Erythroblast (primary cell): ENCODE results near the gene CBLN1.

Experiments used
- DNase-seq, 2 experiments: peaks; one replicate each; lab custom pipeline; 2025; lab: John Stamatoyannopoulos, UW
- GATA1 ChIP-seq: IDR thresholded peaks from 2 replicates; pipeline ENCODE4 v1.6.1; 2011; ENCODE audit warnings: low read depth, mild to moderate bottlenecking, control low read depth, low read length, moderate library complexity
- POLR2A ChIP-seq: IDR thresholded peaks from 2 replicates; pipeline ENCODE4 v1.6.1; 2011; ENCODE audit warnings: mild to moderate bottlenecking, low read length

CBLN1 gene

GRCh38 chr16:49281480-49281842 is at the start of gene CBLN1:
Gene CBLN1 (minus strand): TSS chr16:49281838. CDS start chr16:49281465, 373 bp downstream.
- TF ChIP-seq GATA1: no peak
- no peak for TF ChIP-seq POLR2A

GRCh38 chr16:49330562-49331201 is 49.0 kb upstream of the CBLN1 start:
- TF ChIP-seq GATA1: no peak
- no peak for TF ChIP-seq POLR2A

More at GRCh38 chr16:49281480-49281842, at the start of gene CBLN1:
- DNase-seq: no peak

GRCh38 chr16:49328325-49328724 is 46.7 kb upstream of the CBLN1 start:
- TF ChIP-seq POLR2A: no peak
- DNase-seq: no peak

More at GRCh38 chr16:49330562-49331201, 49.0 kb upstream of the CBLN1 start:
- DNase-seq: no peak

GRCh38 chr16:49327466-49327865 is 45.8 kb upstream of the CBLN1 start:
- TF ChIP-seq POLR2A (no peak), GATA1 (no peak)
- DNase-seq: no peak

- no peak for TF ChIP-seq GATA1
- TF ChIP-seq POLR2A: no peak
- DNase-seq: no peak
Observed at GRCh38 chr16:49324703-49325102, 43.1 kb upstream of the CBLN1 start.

GRCh38 chr16:49315602-49316001 is 34.0 kb upstream of the CBLN1 start:
- DNase-seq: no peak
- TF ChIP-seq POLR2A: no peak
- no peak for TF ChIP-seq GATA1

- DNase-seq: no peak
- TF ChIP-seq GATA1 (no peak), POLR2A (no peak)
Observed at GRCh38 chr16:49312389-49312985, 30.8 kb upstream of the CBLN1 start.

- TF ChIP-seq GATA1 (no peak), POLR2A (no peak)
- no peak for DNase-seq
Observed at GRCh38 chr16:49311823-49312222, 30.2 kb upstream of the CBLN1 start.

- no peak for DNase-seq
- TF ChIP-seq GATA1 (no peak), POLR2A (no peak)
Observed at GRCh38 chr16:49307176-49307575, 25.5 kb upstream of the CBLN1 start.

- TF ChIP-seq POLR2A (no peak), GATA1 (no peak)
- DNase-seq: no peak
Observed at GRCh38 chr16:49305406-49305805, 23.8 kb upstream of the CBLN1 start.

- TF ChIP-seq GATA1 (no peak), POLR2A (no peak)
- no peak for DNase-seq
Observed at GRCh38 chr16:49292413-49292812, 10.8 kb upstream of the CBLN1 start.

- DNase-seq: no peak
- no peak for TF ChIP-seq POLR2A
- no peak for TF ChIP-seq GATA1
Observed at GRCh38 chr16:49287572-49287971, 5.9 kb upstream of the CBLN1 start.

GRCh38 chr16:49284962-49285361 is 3.3 kb upstream of the CBLN1 start:
- TF ChIP-seq POLR2A (no peak), GATA1 (no peak)

GRCh38 chr16:49283376-49284049 is 1.9 kb upstream of the CBLN1 start:
- no peak for TF ChIP-seq POLR2A
- no peak for DNase-seq

More at GRCh38 chr16:49284962-49285361, 3.3 kb upstream of the CBLN1 start:
- no peak for DNase-seq
